Measurements from ENCODE around the gene KCNT2. TPM values are rescaled to one million over a fixed set of nuclear protein-coding genes. Genes with fewer than 3 reads are reported as not detected.

The KCNT2 gene
- total RNA-seq, 1 donor from 2014 or later: 29.8 TPM

DNA sequence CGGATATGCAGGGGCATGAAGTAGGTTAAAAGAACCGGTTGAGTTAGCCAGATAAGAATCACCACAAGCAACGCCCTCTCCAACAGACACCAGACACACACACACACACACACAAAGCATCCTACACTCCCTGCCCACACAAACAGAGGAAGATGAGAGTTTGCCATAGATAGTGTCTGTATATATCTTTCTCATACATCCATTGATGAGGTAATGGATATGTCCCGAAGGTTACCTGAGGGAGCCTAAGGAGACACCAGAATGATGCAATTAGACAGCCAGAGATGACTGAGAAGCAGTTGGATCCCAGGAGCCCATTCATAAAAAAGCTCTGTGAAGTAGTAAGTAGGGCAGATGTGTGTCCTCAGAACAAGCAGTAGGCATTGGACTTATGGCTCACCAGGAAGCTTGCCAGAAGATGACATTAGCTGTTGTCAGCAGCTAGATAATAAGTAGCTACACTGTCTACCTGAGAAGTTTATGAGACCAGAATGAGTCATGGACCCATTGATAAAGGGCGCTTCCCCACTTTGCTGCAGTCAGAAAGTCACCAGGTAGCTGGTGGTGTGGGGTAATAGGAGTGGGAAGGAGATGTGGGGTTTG is 247.0 kb downstream of the KCNT2 start:
- Histone ChIP-seq H3K79me2 (ENCODE audit: low read depth) (no peaks in the 10 kb centered on the region), H3K9me3 (ENCODE audit: low read depth) (no peaks in the 10 kb centered on the region), H3K36me3 (no peaks in the 10 kb centered on the region), H3K9ac (no peak overlapping the region), H3K27ac (no peak overlapping the region), H4K20me1 (ENCODE audit: low read depth) (no peaks in the 10 kb centered on the region), H3F3A (ENCODE audit: low read depth) (no peaks in the 10 kb centered on the region), H3K4me1 (peaks cover 8% of the 10 kb centered on the region), H2AFZ (replicated peaks) (no peak overlapping the region), H3K4me2 (no peak overlapping the region), H3K4me3 (no peak overlapping the region), H3K27me3 (no peaks in the 10 kb centered on the region)
- TF ChIP-seq EZH2phosphoT487 (IDR thresholded peaks at IDR 0.05) (no peak), EZH2 (IDR thresholded peaks at IDR 0.05) (no peak)
- TF ChIP-seq, protein P1, sequence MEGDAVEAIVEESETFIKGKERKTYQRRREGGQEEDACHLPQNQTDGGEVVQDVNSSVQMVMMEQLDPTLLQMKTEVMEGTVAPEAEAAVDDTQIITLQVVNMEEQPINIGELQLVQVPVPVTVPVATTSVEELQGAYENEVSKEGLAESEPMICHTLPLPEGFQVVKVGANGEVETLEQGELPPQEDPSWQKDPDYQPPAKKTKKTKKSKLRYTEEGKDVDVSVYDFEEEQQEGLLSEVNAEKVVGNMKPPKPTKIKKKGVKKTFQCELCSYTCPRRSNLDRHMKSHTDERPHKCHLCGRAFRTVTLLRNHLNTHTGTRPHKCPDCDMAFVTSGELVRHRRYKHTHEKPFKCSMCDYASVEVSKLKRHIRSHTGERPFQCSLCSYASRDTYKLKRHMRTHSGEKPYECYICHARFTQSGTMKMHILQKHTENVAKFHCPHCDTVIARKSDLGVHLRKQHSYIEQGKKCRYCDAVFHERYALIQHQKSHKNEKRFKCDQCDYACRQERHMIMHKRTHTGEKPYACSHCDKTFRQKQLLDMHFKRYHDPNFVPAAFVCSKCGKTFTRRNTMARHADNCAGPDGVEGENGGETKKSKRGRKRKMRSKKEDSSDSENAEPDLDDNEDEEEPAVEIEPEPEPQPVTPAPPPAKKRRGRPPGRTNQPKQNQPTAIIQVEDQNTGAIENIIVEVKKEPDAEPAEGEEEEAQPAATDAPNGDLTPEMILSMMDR (IDR thresholded peaks at IDR 0.05): no peak
- H3K4me3 Mint-ChIP-seq: no peak overlapping the region
- H3K4me1 Mint-ChIP-seq: no peaks in the 10 kb centered on the region
- no peaks in the 10 kb centered on the region for H3K36me3 Mint-ChIP-seq
- H3K27me3 Mint-ChIP-seq (ENCODE audit: insufficient read depth, low read depth): no peaks in the 10 kb centered on the region
- no peaks in the 10 kb centered on the region for H3K9me3 Mint-ChIP-seq
- no peak for DNase-seq (ENCODE audit: low spot score)
- H3K27ac Mint-ChIP-seq: no peak overlapping the region

DNA sequence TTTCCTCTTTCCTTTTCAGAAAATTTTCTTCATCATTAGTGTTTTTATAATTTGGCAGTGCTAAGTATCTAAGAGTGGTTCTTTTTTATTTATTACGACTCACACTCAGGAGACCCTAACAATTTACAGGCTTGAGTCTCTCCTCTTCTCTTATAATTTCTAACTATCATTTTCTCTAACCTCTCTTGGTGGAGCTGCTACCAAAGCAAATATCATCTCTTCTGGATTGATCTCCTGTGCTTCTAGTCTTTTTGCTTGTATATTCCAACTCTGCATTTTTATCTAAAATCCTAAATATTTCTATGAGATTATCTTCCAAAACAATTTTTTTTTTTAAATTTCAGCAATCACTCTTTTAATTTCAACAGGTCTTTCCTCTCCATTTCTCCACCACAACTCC is 250.3 kb downstream of the KCNT2 start:
- TF ChIP-seq EZH2 (IDR thresholded peaks at IDR 0.05) (no peak), EZH2phosphoT487 (IDR thresholded peaks at IDR 0.05) (no peak)
- TF ChIP-seq, protein P1 (IDR thresholded peaks at IDR 0.05): no peak
- H2AFZ ChIP-seq (replicated peaks): no peak overlapping the region
- peaks cover 8% of the 10 kb centered on the region for H3K4me1 ChIP-seq
- no peak overlapping the region for H3K4me3 Mint-ChIP-seq
- H3K9me3 Mint-ChIP-seq: no peaks in the 10 kb centered on the region
- no peaks in the 10 kb centered on the region for H4K20me1 ChIP-seq (ENCODE audit: low read depth)
- no peaks in the 10 kb centered on the region for H3K27me3 ChIP-seq
- H3K9me3 ChIP-seq (ENCODE audit: low read depth): no peaks in the 10 kb centered on the region
- H3K27ac ChIP-seq: no peak overlapping the region
- peaks cover 2% of the 10 kb centered on the region for H3K4me1 Mint-ChIP-seq
- no peaks in the 10 kb centered on the region for H3K79me2 ChIP-seq (ENCODE audit: low read depth)
- no peaks in the 10 kb centered on the region for H3K27me3 Mint-ChIP-seq (ENCODE audit: insufficient read depth, low read depth)
- H3K27ac Mint-ChIP-seq: no peak overlapping the region
- H3K9ac ChIP-seq: no peak overlapping the region
- no peak overlapping the region for H3K4me3 ChIP-seq
- H3K36me3 Mint-ChIP-seq: no peaks in the 10 kb centered on the region
- no peak for DNase-seq (ENCODE audit: low spot score)
- no peaks in the 10 kb centered on the region for H3F3A ChIP-seq (ENCODE audit: low read depth)
- H3K36me3 ChIP-seq: no peaks in the 10 kb centered on the region
- H3K4me2 ChIP-seq: no peak overlapping the region

DNA sequence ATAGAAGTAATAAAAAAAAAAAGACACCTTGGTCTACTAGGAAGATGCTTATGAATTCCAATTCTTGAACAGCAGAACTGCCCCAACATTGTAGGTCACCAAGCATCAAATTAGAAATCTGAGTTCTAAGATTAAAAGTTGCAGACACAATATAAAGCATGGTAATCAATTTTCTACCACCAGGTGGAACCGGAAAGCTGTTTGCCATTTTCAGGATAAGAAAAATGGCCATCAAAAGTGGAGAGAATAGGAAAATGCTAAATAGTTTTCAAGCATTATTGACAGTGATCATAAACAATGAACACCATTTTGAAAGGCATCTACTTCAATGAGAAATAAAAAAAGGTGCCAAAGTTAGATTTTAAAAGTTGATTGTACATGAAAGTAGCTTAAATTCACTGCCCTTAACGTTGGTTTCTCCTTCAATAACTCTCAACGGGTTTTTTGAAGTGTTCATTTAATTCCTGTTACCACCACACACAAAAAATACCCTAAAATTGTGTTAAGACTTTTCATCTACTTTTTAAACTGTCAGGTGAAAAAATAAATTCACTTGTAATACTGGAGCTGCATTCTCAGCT is 252.9 kb downstream of the KCNT2 start:
- Histone ChIP-seq H3K4me2 (no peak overlapping the region), H3K79me2 (ENCODE audit: low read depth) (no peaks in the 10 kb centered on the region), H3K4me3 (no peak overlapping the region), H2AFZ (replicated peaks) (no peak overlapping the region), H4K20me1 (ENCODE audit: low read depth) (no peaks in the 10 kb centered on the region), H3K27me3 (no peaks in the 10 kb centered on the region), H3K9me3 (ENCODE audit: low read depth) (no peaks in the 10 kb centered on the region), H3K27ac (no peak overlapping the region), H3K9ac (no peak overlapping the region), H3K36me3 (no peaks in the 10 kb centered on the region), H3K4me1 (no peaks in the 10 kb centered on the region), H3F3A (ENCODE audit: low read depth) (no peaks in the 10 kb centered on the region)
- no peaks in the 10 kb centered on the region for H3K27me3 Mint-ChIP-seq (ENCODE audit: insufficient read depth, low read depth)
- H3K4me1 Mint-ChIP-seq: peaks cover 2% of the 10 kb centered on the region
- TF ChIP-seq, protein P1 (IDR thresholded peaks at IDR 0.05): peak; percentile 44
- no peak for TF ChIP-seq EZH2phosphoT487 (IDR thresholded peaks at IDR 0.05)
- DNase-seq (ENCODE audit: low spot score): no peak
- H3K4me3 Mint-ChIP-seq: no peak overlapping the region
- H3K9me3 Mint-ChIP-seq: no peaks in the 10 kb centered on the region
- H3K36me3 Mint-ChIP-seq: no peaks in the 10 kb centered on the region
- H3K27ac Mint-ChIP-seq: no peak overlapping the region

Data from neural progenitor cell (in vitro differentiated cells).